Kidney (tissue), 14 donors: ENCODE results near the gene SOCS7. TPM values are rescaled to one million over a fixed set of nuclear protein-coding genes. Genes with fewer than 3 reads are reported as not detected.

Experiments
- DNase-seq, 5 donors: peaks; one replicate each; pipeline ENCODE4 v3.0.0-alpha.2; 2013 to 2020
- FAIRE-seq: peaks from 2 replicates; lab custom pipeline; 2012; peaks lifted over from hg19 to GRCh38; lab: Jason Lieb, UNC
- H3K27ac ChIP-seq, 2 donors: one replicate each; pipeline ENCODE4 v1.7.0; 2013; ENCODE audit warnings: low read depth in 2 of 2, low read length in 2 of 2, inconsistent platforms in 1 of 2
- H3K27me3 ChIP-seq: one replicate; pipeline ENCODE4 v1.7.1; 2013; ENCODE audit warnings: low read length, inconsistent platforms; ENCODE audit not compliant: control insufficient read depth, insufficient read depth
- H3K36me3 ChIP-seq, 3 donors: one replicate each; pipeline versions ENCODE4 v1.7.0 to v1.7.1; 2013; ENCODE audit warnings: low read length in 3 of 3, control low read depth in 1 of 3, inconsistent platforms in 1 of 3; ENCODE audit not compliant: insufficient read depth in 3 of 3, control insufficient read depth in 2 of 3
- H3K4me1 ChIP-seq, 3 donors: one replicate each; pipeline versions ENCODE4 v1.7.0 to v1.7.1; 2013; ENCODE audit warnings: low read length in 3 of 3, inconsistent platforms in 1 of 3, low read depth in 1 of 3; ENCODE audit not compliant: control insufficient read depth in 2 of 3, insufficient read depth in 2 of 3
- H3K4me3 ChIP-seq, 3 donors: one replicate each; pipeline versions ENCODE4 v1.7.0 to v1.8.1; 2013; ENCODE audit warnings: low read length in 3 of 3, control low read depth in 1 of 3, inconsistent platforms in 1 of 3
- H3K9ac ChIP-seq, 3 donors: one replicate each; pipeline versions ENCODE4 v1.7.0 to v1.7.1; 2013; ENCODE audit warnings: low read length in 3 of 3, control low read depth in 1 of 3, inconsistent platforms in 1 of 3
- H3K9me3 ChIP-seq, 3 donors: one replicate each; pipeline versions ENCODE4 v1.7.0 to v1.7.1; 2013; ENCODE audit warnings: low read length in 3 of 3, control low read depth in 1 of 3, inconsistent platforms in 1 of 3; ENCODE audit not compliant: control insufficient read depth in 2 of 3, insufficient read depth in 1 of 3
- intact Hi-C: fragments of 100-400 bp; cut with DNase I; formaldehyde crosslinking; loops from one replicate; pipeline ENCODE4 v1.11.1; 2022
- polyA plus RNA-seq: library from polyadenylated mRNA; stranded (reverse); fragments of 350-450 nt; fragmentation: Illumina TruSeq; extraction: RNeasy Lipid Tissue Mini Kit (QIAGEN cat#74804); gene quantifications from one replicate; pipeline ENCODE4 v1.2.3, GENCODE V29; 2014; ENCODE audit warnings: low read depth, low replicate concordance; ENCODE audit not compliant: insufficient read depth
- total RNA-seq: library from RNA; stranded (reverse); fragmentation: NEBNext Ultra II Directional; extraction: Animal tissue kit (Norgen Biotek cat#: 25700); gene quantifications from one replicate; pipeline ENCODE4 v1.2.1, GENCODE V29; 2021
- TF ChIP-seq, protein P1 (sequence below): IDR thresholded peaks from 3 replicates; pipeline ENCODE4 v1.5.1; 2012; ENCODE audit warnings: mild to moderate bottlenecking, moderate library complexity, borderline replicate concordance; ENCODE audit not compliant: insufficient read depth; ENCODE audit errors: extremely low read depth
- donor health status: control.
- donor health status: control.
- donor health status: control.
- donor health status: control.
- donor health status: control.
- donor health status: DM: yes; HTN: yes; CAD: no.
- donor health status: Normal renal cell carcinoma (clear cell type).

SOCS7 gene
- total and polyA plus RNA-seq, 2 donors from 2014 or later: 2.7 to 18.7 TPM

DNA sequence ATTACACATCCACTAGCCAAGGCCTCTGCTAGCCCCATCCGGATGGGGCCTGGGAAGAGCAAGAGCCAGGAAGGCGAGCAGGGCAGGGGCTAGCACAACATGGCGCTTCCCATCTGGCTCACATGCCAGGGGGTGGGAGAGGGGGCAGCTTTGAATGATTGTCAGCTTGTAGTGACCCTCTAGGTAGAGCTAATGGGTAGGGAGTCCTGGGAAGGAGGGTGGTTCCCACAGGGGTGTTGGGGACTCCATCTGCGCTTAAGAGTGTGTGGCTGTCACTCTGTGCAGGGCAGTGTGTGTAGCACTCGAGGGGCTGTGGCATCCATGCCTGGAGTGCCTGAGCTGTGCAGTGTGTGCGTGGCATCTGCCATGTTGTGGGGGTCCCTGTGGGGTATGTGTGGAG is 101.1 kb downstream of the SOCS7 start:
- H3K36me3 ChIP-seq: no peaks in the 10 kb centered on the region
- no peak overlapping the region for H3K4me3 ChIP-seq
- H3K4me1 ChIP-seq: peaks cover 0 to 36% (median 7%) of the 10 kb centered on the region in 3 donors
- peak overlapping the region; percentile 54 to 88 for H3K27ac ChIP-seq
- DNase-seq (no peak), FAIRE-seq (no peak)
- intact Hi-C loops: no loop called here
- no peaks in the 10 kb centered on the region for H3K27me3 ChIP-seq
- H3K9me3 ChIP-seq: no peaks in the 10 kb centered on the region
- TF ChIP-seq, protein P1, sequence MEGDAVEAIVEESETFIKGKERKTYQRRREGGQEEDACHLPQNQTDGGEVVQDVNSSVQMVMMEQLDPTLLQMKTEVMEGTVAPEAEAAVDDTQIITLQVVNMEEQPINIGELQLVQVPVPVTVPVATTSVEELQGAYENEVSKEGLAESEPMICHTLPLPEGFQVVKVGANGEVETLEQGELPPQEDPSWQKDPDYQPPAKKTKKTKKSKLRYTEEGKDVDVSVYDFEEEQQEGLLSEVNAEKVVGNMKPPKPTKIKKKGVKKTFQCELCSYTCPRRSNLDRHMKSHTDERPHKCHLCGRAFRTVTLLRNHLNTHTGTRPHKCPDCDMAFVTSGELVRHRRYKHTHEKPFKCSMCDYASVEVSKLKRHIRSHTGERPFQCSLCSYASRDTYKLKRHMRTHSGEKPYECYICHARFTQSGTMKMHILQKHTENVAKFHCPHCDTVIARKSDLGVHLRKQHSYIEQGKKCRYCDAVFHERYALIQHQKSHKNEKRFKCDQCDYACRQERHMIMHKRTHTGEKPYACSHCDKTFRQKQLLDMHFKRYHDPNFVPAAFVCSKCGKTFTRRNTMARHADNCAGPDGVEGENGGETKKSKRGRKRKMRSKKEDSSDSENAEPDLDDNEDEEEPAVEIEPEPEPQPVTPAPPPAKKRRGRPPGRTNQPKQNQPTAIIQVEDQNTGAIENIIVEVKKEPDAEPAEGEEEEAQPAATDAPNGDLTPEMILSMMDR: no peak
- no peak overlapping the region for H3K9ac ChIP-seq

DNA sequence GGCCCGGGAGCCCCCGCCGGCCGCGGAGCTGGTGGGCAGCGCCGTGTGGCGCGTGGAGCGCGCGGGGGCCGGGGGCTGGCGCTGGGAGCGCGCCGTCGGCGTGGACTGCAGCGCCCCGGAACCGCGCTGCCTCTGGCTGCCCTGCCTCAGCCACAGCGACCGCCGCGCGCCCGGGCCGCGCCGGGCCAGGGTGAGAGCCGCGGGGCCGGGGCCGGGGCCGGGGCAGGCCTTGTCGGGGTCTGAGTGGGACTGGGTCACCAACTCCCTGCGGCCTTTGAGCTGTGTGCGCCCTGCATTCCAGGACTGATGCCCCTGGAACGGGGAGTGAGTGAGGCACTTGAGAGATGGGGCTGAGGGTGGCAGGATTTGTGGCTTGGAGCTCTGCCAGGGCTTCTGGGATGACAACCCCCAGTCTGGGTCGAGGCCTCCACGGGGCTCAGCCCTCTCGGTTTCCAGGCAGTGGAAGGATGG is 102.3 kb downstream of the SOCS7 start:
- peak overlapping the region; percentile 76 to 84 for H3K27ac ChIP-seq
- H3K27me3 ChIP-seq: no peaks in the 10 kb centered on the region
- peak overlapping the region in 1 of 3 donors; percentile 52 for H3K9ac ChIP-seq
- FAIRE-seq: no peak
- peak overlapping the region; percentile 44 to 47 (median 46) for H3K4me3 ChIP-seq
- DNase-seq: peak in 2 of 5 donors; percentile 53 to 67
- H3K4me1 ChIP-seq: peaks cover 0 to 36% (median 7%) of the 10 kb centered on the region in 3 donors
- TF ChIP-seq, protein P1: no peak
- no peaks in the 10 kb centered on the region for H3K9me3 ChIP-seq
- H3K36me3 ChIP-seq: no peaks in the 10 kb centered on the region
- intact Hi-C loops: no loop called here

DNA sequence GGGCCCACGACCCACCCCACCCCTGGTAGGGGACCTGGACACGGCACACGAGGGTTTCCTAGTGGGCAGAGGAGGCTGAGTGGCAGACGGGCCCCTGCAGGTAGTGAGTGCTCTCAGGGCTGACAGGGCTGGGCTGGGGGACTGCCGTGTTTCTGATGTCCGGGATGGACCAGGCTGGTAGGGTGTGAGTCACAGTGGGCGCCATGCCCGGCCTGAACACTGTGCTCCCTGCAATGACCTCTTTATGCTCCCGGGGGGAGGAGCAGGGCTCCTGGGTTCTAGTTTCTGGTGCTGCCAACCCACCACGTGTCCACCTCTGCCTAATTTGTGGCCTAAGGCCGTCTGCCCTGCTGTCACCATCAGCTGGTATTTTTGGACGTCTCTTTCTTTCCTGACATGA is 102.9 kb downstream of the SOCS7 start:
- intact Hi-C loops: no loop called here
- H3K9me3 ChIP-seq: no peaks in the 10 kb centered on the region
- FAIRE-seq (no peak), DNase-seq (peak in 1 of 5 donors; percentile 91)
- no peaks in the 10 kb centered on the region for H3K27me3 ChIP-seq
- TF ChIP-seq, protein P1: no peak
- H3K27ac ChIP-seq: peak overlapping the region; percentile 76 to 84
- peaks cover 0 to 34% (median 7%) of the 10 kb centered on the region in 3 donors for H3K4me1 ChIP-seq
- no peaks in the 10 kb centered on the region for H3K36me3 ChIP-seq
- H3K9ac ChIP-seq: peak overlapping the region in 1 of 3 donors; percentile 52
- peak overlapping the region; percentile 17 to 47 (median 46) for H3K4me3 ChIP-seq

Other genes starting within 250 kb of the SOCS7 start
- gene TBC1D3E, start 223.9 kb upstream of the SOCS7 start, total RNA-seq: not detected
- not detected for gene TBC1D3E, start 223.9 kb upstream of the SOCS7 start, polyA plus RNA-seq
- gene TBC1D3, start 159.3 kb upstream of the SOCS7 start, total RNA-seq: not detected
- gene TBC1D3, start 159.3 kb upstream of the SOCS7 start, polyA plus RNA-seq: 3.2 TPM
- 28.0 TPM for gene MRPL45, start 54.7 kb upstream of the SOCS7 start, total RNA-seq
- gene MRPL45, start 54.7 kb upstream of the SOCS7 start, polyA plus RNA-seq: 45.9 TPM
- not detected for gene GPR179, start 7.9 kb upstream of the SOCS7 start, total RNA-seq
- not detected for gene GPR179, start 7.9 kb upstream of the SOCS7 start, polyA plus RNA-seq
- 53.8 TPM for gene ARHGAP23, start 76.6 kb downstream of the SOCS7 start, total RNA-seq
- 7.6 TPM for gene ARHGAP23, start 76.6 kb downstream of the SOCS7 start, polyA plus RNA-seq